Measurements from ENCODE around the gene KLF4. TPM values are rescaled to one million over a fixed set of nuclear protein-coding genes. Genes with fewer than 3 reads are reported as not detected.

Gene KLF4
- total RNA-seq, 1 donor from 2014 or later, result 1.1 TPM

DNA sequence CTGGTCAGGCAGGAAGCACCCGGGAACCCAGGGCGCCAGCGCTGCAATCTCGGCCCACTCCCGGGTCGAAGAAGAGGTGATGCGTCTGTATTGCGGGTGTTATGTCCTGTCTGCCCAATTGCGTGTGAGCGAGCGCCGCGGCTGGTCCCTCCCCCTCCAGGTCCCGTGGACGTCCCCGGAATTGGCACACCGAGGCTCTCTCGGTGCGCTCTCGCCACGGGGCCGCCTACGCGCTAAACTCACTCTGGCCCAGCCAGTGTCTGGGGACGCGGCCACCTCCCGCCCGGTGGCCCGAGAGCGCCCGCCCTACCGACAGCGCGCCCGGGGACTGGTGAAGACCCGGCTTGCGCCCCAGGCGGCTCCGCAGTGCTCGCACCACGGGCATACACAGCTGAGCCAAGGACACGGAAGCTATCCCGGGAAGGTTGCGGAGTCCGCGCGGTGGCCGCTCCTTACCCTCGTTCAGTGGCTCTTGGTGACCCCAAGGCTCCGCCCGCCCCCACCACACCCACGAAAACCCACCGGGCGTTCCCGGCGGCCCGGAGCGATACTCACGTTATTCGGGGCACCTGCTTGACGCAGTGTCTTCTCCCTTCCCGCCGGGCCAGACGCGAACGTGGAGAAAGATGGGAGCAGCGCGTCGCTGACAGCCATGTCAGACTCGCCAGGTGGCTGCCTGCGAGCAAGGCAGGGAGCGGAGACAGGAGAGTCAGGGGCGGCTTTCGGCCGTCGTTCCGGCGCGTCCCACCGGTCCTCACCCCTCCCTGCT, 1.0 kb downstream of the KLF4 start:
- DNase-seq (ENCODE audit: low read depth, low spot score), result no peak

- DNase-seq (ENCODE audit: low read depth, low spot score), result peak; percentile 33
These were observed 1.8 kb downstream of the KLF4 start for GRCh38 chr9:107487521-107488374.

GRCh38 chr9:107486674-107487520, 2.7 kb downstream of the KLF4 start:
- no peak for DNase-seq (ENCODE audit: low read depth, low spot score)

DNA sequence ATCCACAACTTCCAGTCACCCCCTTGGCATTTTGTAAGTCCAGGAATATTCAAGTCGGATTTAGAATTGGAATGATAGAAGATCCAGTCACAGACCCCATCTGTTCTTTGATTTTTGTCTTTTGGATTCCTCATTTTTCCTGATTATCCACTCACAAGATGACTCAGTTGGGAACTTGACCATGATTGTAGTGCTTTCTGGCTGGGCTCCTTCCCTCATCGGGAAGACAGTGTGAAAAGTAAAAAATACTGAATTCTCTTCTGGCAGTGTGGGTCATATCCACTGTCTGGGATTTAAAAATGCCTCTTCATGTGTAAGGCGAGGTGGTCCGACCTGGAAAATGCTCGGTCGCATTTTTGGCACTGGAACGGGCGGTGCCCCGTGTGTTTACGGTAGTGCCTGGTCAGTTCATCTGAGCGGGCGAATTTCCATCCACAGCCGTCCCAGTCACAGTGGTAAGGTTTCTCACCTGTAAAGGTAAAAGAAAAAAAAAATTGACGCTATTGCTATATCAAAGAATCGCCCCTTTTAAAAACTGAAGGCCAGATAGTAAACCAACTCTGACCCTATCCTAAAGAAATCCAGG, 4.0 kb downstream of the KLF4 start:
- DNase-seq (ENCODE audit: low read depth, low spot score), result no peak

GRCh38 chr9:107484117-107484723, 5.3 kb downstream of the KLF4 start:
- DNase-seq (ENCODE audit: low read depth, low spot score), result peak; percentile 33

DNA sequence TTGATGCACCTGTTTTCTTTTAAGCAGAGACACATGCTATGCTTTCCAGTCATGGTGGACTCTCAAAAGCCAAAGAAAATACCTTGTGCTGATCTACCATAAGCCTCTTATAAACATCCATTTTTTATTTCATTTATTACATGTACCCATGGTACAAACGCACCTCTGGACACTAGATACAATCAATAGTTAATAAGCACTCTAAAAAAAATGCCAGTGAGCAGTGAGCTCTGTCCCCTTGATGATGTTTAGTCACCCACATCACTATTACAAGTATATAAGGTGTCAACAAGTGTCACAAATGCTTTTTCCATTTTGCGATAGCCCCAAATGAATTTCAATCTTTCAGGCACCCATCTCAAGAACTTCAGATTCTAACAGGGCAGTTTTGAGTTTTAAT, 5.9 kb downstream of the KLF4 start:
- DNase-seq (ENCODE audit: low read depth, low spot score), result no peak

GRCh38 chr9:107481035-107481434, 8.5 kb downstream of the KLF4 start:
- no peak for DNase-seq (ENCODE audit: low read depth, low spot score)

DNA sequence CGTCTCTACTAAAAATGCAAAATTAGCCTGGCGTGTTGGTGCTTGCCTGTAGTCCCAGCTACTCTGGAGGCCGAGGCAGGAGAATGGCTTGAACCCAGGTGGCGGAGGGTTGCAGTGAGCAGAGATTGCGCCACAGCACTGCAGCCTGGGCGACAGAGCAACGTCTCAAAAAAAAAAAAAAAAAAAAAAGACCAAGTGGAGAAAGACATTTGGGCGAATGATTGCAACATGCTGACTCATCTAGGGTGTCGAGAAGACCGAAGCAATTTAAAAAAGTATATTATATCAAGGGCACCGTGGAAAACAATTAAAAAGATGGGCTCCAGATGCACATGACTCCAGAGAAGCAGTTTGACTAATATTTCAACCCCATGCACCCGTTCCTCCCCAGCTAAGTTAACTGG, 9.2 kb downstream of the KLF4 start:
- no peak for DNase-seq (ENCODE audit: low read depth, low spot score)

GRCh38 chr9:107478805-107479204, 10.8 kb downstream of the KLF4 start:
- no peak for DNase-seq (ENCODE audit: low read depth, low spot score)

DNA sequence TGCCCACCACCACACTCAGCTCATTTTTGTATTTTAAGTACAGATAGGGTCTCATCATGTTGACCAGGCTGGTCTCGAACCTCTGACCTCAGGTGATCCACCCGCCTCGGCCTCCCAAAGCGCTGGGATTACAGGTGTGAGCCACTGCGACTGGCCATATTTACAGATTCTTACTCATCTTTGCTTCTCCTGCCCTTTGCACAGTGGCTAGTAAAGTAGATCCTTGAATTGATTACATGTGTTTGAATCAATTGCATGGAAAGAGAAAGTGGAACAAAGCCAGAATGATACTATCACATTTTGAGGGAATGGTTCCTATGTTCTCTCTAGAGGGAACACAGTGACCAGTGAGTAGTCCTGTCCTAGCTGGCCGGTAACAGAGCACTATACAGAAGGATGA, 15.4 kb downstream of the KLF4 start:
- DNase-seq (ENCODE audit: low read depth, low spot score), result no peak

GRCh38 chr9:107472581-107473340, 16.8 kb downstream of the KLF4 start:
- no peak for DNase-seq (ENCODE audit: low read depth, low spot score)

DNA sequence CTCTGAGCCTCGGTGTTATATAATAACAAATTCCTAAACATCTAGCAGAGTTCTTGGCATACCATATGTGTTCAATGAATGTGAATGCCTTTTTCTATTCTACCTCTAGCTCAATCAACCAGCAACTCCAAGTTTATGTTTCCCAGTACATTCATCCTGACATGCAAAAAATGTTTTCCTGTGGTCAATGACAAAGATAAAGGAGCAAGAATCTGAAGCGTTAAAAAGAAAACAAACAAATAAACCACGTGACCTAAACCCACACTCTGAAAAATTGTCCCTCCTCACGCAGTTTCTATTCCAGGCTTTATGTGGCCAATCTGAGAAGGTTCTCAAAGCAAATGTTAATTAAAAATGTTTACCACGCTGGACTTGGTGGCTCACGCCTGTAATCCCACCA, 18.0 kb downstream of the KLF4 start:
- no peak for DNase-seq (ENCODE audit: low read depth, low spot score)

DNA sequence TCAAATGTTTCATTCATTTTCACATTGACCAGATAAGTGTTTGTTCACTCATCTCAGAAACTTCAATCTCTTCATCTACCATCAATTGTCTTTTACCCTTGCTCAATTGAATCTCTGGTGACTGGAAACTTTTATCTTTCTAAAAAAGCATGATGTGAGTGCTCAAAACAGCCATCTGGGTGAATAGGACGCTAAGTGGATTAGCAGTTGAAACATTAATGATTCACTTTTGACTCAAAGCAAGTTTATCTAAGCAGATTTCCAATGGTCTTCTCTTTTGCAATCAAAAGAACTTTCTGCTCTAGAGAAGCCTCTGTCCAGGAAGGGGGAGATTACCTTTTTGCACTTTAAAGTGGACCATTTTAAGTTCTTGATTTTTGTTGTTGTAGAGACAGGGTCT, 22.2 kb downstream of the KLF4 start:
- no peak for DNase-seq (ENCODE audit: low read depth, low spot score)

DNA sequence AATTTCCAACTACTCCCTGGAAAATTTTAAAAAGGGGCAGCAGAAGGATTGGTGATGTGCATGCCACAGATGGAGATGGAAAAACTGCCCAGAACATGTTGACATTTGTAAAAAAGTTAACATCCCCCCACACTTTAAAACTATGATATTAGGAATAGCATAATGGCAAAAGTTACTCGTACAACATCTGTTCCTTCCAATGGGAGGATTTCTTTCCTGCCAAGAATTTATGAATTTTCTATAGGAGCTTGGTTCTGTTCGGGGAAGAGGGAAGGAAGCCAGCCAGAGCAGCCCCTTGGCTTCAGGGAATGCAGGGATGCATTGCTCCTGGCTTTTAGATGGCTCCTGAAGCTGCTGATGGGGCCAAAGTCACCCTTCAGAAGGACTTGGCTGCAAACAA, 22.7 kb downstream of the KLF4 start:
- DNase-seq (ENCODE audit: low read depth, low spot score), result no peak

- no peak for DNase-seq (ENCODE audit: low read depth, low spot score)
These were observed 23.8 kb downstream of the KLF4 start for GRCh38 chr9:107465467-107466451.

- DNase-seq (ENCODE audit: low read depth, low spot score), result no peak
These were observed 25.1 kb downstream of the KLF4 start for GRCh38 chr9:107464516-107464915.

DNA sequence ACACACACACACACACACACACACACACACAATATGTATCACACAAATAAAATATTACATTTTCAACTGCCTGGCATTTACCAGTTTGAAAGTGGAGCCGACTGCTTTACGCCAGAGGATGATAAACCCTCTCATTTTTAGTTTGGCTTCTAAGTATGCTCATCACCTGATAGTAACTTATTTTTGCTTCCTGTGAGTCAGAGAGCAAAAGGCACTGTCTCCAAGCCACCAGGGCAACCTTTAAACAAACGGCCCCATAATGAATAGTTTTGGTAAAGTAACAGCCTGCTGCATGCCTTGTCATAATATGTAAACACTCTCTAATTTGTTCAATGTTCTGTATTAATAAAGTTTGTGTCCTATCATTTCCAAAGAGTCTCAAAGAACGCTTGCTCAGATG, 26.9 kb downstream of the KLF4 start:
- DNase-seq (ENCODE audit: low read depth, low spot score), result no peak

DNA sequence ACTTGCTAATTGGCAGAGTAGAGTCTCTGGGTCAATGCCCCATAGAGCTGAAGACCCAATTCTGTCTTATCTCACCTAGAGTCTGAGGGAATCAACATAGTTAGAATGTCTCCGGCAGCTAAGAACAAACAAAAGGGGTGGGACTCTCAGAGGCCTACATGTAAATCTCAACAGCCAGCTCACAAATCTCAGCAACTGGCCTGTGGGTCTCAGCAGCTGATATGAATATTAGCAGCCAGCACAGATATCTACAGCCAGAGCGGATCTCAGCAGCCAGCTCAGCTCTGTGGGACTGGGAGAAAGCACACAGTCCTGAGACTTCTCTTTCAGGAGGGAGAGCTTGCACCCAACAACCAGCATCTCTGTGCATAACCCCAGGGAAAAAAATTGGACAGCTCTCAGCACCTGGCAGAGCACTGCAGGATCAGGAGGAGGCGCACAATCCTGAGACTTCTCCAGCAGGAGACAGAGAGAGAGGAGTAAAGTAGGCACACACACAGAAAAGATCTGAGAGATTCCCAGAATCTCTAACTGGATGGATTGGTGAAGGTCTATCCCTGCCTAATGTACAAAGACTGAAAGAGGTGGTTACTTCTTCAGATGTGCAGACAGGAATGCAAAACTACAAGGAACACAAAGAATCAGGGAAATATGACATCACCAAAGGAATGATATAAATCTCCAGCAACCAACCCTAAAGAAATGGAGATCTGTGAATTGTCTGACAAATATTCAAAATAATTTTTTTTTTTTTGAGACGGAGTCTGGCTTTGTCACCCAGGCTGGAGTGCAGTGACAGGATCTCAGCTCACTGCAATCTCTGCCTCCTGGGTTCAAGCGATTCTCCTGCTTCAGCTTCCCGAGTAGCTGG, 29.2 kb downstream of the KLF4 start:
- DNase-seq (ENCODE audit: low read depth, low spot score), result no peak
